ENCODE results near the gene MDFI. TPM values are rescaled to one million over a fixed set of nuclear protein-coding genes. Genes with fewer than 3 reads are reported as not detected.
A peak's percentile ranks its signal among the peaks of the same experiment; 100 is the strongest.

Gene MDFI
- total RNA-seq, 1 donor from 2014 or later: 11.0 TPM

- intact Hi-C loops (cut with DNase I): no loop called here
- TF ChIP-seq CTCF (IDR thresholded peaks at IDR 0.05): no peak
- ATAC-seq (no peak), DNase-seq (no peak)
- Histone ChIP-seq H3K36me3 (no peaks in the 10 kb centered on the region), H3K27me3 (no peaks in the 10 kb centered on the region), H3K4me1 (no peaks in the 10 kb centered on the region), H3K4me3 (no peak overlapping the region), H3K27ac (no peak overlapping the region), H3K9me3 (no peaks in the 10 kb centered on the region)
Measured at GRCh38 chr6:41672816-41673703, 34.8 kb downstream of the MDFI start.

DNA sequence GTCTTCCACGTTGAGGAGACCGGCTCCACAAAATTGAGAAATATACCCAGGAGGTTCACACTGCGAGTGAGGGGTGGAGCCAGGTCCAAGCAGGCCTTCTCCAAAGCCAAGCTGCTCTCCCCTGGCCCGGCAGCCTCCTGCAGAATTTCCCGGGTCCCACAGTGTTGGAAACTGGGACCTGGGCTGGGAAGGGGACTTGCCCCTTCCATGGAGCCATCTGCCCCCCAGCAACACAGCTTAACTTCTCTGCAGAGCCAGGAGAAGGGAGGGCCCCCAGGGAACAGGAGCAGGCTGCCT, 35.4 kb downstream of the MDFI start:
- intact Hi-C loops (cut with DNase I): no loop called here
- ATAC-seq (no peak), DNase-seq (no peak)
- Histone ChIP-seq H3K27me3 (no peaks in the 10 kb centered on the region), H3K4me3 (no peak overlapping the region), H3K4me1 (no peaks in the 10 kb centered on the region), H3K36me3 (no peaks in the 10 kb centered on the region), H3K27ac (no peak overlapping the region), H3K9me3 (no peaks in the 10 kb centered on the region)
- TF ChIP-seq CTCF (IDR thresholded peaks at IDR 0.05): no peak

GRCh38 chr6:41674231-41675000, 36.1 kb downstream of the MDFI start:
- Histone ChIP-seq H3K36me3 (no peaks in the 10 kb centered on the region), H3K4me3 (no peak overlapping the region), H3K27me3 (no peaks in the 10 kb centered on the region), H3K4me1 (no peaks in the 10 kb centered on the region), H3K27ac (no peak overlapping the region), H3K9me3 (no peaks in the 10 kb centered on the region)
- intact Hi-C loops (cut with DNase I): no loop called here
- ATAC-seq: peak; percentile 9
- TF ChIP-seq CTCF (IDR thresholded peaks at IDR 0.05): no peak
- no peak for DNase-seq

DNA sequence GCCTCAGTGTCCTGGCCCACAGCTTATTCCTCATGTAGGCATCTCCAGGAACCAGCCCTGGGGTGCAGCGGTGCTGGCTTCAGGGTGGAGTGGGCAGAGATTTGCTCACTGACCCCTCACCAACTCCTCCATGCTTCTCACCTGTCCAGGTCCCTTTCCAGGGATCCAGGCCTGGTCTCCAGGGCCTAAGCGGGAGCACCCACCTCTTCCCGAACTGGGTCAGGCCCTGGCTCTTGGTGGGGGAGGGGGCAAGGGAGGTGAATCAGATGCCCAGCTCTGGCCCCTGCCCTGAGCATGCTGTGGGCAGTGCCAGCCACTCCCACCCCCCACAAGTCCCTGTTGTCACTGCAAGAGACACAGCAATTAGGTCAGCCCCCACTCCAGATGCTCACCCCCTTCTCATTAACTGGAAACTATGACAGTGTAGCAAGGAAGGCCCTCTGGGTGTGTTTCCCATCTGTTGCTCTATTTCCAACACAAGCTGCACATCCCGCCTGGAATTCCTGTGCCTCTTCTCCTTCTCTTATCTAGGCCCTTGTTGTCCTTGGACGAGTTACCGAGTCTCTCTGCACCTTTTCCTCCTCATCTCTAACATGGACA, 37.0 kb downstream of the MDFI start:
- no peaks in the 10 kb centered on the region for H3K4me1 ChIP-seq
- no peak for TF ChIP-seq CTCF (IDR thresholded peaks at IDR 0.05)
- H3K9me3 ChIP-seq: no peaks in the 10 kb centered on the region
- H3K27me3 ChIP-seq: no peaks in the 10 kb centered on the region
- H3K27ac ChIP-seq: no peak overlapping the region
- intact Hi-C loops (cut with DNase I): no loop called here
- H3K4me3 ChIP-seq: no peak overlapping the region
- ATAC-seq (no peak), DNase-seq (no peak)
- H3K36me3 ChIP-seq: no peaks in the 10 kb centered on the region

DNA sequence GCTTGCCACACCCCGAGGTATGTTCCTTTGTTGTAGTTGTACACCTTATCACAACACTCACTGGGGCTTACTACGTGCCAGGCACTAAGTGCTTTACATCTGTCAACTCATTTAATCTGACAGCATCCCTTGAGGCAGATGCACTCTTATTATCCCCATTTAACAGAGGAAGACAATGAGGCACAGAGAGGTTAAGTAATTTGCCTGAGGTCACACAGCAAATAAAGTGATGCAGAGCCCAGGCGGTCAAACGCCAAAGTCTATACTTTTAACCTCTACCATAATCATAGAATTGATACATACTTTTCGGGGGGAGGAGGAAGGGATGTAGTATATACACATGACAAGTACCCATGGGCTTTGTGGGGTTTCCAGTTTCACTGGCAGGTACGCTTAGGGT, 37.7 kb downstream of the MDFI start:
- DNase-seq (no peak), ATAC-seq (no peak)
- Histone ChIP-seq H3K36me3 (no peaks in the 10 kb centered on the region), H3K4me3 (no peak overlapping the region), H3K4me1 (no peaks in the 10 kb centered on the region), H3K9me3 (no peaks in the 10 kb centered on the region), H3K27ac (no peak overlapping the region), H3K27me3 (no peaks in the 10 kb centered on the region)
- intact Hi-C loops (cut with DNase I): no loop called here
- no peak for TF ChIP-seq CTCF (IDR thresholded peaks at IDR 0.05)
